ENCODE results near the gene SIRT6.

Gene SIRT6

GRCh38 chr19:4197625-4198466, 15.5 kb upstream of the SIRT6 start (continued):
- TF ChIP-seq IKZF3 (tag by site-specific recombination; IDR thresholded peaks at IDR 0.05) (no peak), INSM2 (tag by site-specific recombination; IDR thresholded peaks at IDR 0.05) (peak; percentile 69; the same call in 1 of the 2 replicates), ZNF660 (tag by site-specific recombination; IDR thresholded peaks at IDR 0.05) (no peak), ZNF654 (tag by site-specific recombination; IDR thresholded peaks at IDR 0.05; ENCODE audit: low read depth) (no peak), SETDB1 (IDR thresholded peaks at IDR 0.05; ENCODE audit: insufficient read length, low read length) (no peak), ZNF548 (tag by site-specific recombination; IDR thresholded peaks at IDR 0.05) (no peak), ZNF626 (tag by site-specific recombination; IDR thresholded peaks at IDR 0.05) (no peak), ZSCAN18 (tag by site-specific recombination; IDR thresholded peaks at IDR 0.05) (no peak), KLF9 (tag by site-specific recombination; IDR thresholded peaks at IDR 0.05; ENCODE audit: low read depth) (0 out of 2 replicates have a peak, but pooled peaks have one; percentile 15), ZNF664 (tag by site-specific recombination; IDR thresholded peaks at IDR 0.05) (peak; percentile 18; the same call in 1 of the 2 replicates), ZNF610 (tag by site-specific recombination; IDR thresholded peaks at IDR 0.05; ENCODE audit: borderline replicate concordance) (no peak), GLI2 (tag by site-specific recombination; IDR thresholded peaks at IDR 0.05; ENCODE audit: borderline replicate concordance, low read depth) (no peak), GLI4 (tag by site-specific recombination; IDR thresholded peaks at IDR 0.05) (no peak), TCF7L2 (IDR thresholded peaks at IDR 0.05; ENCODE audit: borderline replicate concordance, low read depth, low read length) (no peak), ZNF112 (tag by site-specific recombination; IDR thresholded peaks at IDR 0.05) (no peak), ZNF19 (tag by site-specific recombination; IDR thresholded peaks at IDR 0.05; ENCODE audit: low read depth) (no peak), ZNF354C (tag by site-specific recombination; IDR thresholded peaks at IDR 0.05; ENCODE audit: borderline replicate concordance, low read depth) (no peak), MEIS1 (CRISPR knock-in tag; IDR thresholded peaks at IDR 0.05; ENCODE audit: borderline replicate concordance) (no peak), ZXDB (tag by site-specific recombination; IDR thresholded peaks at IDR 0.05) (peak; percentile 48), ZNF274 (IDR thresholded peaks at IDR 0.05; ENCODE audit: low read length) (no peak), ZNF274 (tag by site-specific recombination; IDR thresholded peaks at IDR 0.05; ENCODE audit: borderline replicate concordance) (no peak), ZNF843 (tag by site-specific recombination; IDR thresholded peaks at IDR 0.05) (peak; percentile 24; the same call in 1 of the 2 replicates), ZNF114 (tag by site-specific recombination; IDR thresholded peaks at IDR 0.05) (no peak), ZNF133 (tag by site-specific recombination; IDR thresholded peaks at IDR 0.05) (no peak)
- TF ChIP-seq, protein P1, sequence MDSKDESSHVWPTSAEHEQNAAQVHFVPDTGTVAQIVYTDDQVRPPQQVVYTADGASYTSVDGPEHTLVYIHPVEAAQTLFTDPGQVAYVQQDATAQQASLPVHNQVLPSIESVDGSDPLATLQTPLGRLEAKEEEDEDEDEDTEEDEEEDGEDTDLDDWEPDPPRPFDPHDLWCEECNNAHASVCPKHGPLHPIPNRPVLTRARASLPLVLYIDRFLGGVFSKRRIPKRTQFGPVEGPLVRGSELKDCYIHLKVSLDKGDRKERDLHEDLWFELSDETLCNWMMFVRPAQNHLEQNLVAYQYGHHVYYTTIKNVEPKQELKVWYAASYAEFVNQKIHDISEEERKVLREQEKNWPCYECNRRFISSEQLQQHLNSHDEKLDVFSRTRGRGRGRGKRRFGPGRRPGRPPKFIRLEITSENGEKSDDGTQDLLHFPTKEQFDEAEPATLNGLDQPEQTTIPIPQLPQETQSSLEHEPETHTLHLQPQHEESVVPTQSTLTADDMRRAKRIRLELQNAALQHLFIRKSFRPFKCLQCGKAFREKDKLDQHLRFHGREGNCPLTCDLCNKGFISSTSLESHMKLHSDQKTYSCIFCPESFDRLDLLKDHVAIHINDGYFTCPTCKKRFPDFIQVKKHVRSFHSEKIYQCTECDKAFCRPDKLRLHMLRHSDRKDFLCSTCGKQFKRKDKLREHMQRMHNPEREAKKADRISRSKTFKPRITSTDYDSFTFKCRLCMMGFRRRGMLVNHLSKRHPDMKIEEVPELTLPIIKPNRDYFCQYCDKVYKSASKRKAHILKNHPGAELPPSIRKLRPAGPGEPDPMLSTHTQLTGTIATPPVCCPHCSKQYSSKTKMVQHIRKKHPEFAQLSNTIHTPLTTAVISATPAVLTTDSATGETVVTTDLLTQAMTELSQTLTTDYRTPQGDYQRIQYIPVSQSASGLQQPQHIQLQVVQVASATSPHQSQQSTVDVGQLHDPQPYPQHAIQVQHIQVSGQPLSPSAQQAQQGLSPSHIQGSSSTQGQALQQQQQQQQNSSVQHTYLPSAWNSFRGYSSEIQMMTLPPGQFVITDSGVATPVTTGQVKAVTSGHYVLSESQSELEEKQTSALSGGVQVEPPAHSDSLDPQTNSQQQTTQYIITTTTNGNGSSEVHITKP (tag by site-specific recombination; IDR thresholded peaks at IDR 0.05), result no peak
- TF ChIP-seq, protein P2, sequence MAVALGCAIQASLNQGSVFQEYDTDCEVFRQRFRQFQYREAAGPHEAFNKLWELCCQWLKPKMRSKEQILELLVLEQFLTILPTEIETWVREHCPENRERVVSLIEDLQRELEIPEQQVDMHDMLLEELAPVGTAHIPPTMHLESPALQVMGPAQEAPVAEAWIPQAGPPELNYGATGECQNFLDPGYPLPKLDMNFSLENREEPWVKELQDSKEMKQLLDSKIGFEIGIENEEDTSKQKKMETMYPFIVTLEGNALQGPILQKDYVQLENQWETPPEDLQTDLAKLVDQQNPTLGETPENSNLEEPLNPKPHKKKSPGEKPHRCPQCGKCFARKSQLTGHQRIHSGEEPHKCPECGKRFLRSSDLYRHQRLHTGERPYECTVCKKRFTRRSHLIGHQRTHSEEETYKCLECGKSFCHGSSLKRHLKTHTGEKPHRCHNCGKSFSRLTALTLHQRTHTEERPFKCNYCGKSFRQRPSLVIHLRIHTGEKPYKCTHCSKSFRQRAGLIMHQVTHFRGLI (tag by site-specific recombination; IDR thresholded peaks at IDR 0.05), result no peak
- TF ChIP-seq, protein P3, sequence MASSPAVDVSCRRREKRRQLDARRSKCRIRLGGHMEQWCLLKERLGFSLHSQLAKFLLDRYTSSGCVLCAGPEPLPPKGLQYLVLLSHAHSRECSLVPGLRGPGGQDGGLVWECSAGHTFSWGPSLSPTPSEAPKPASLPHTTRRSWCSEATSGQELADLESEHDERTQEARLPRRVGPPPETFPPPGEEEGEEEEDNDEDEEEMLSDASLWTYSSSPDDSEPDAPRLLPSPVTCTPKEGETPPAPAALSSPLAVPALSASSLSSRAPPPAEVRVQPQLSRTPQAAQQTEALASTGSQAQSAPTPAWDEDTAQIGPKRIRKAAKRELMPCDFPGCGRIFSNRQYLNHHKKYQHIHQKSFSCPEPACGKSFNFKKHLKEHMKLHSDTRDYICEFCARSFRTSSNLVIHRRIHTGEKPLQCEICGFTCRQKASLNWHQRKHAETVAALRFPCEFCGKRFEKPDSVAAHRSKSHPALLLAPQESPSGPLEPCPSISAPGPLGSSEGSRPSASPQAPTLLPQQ (tag by site-specific recombination; IDR thresholded peaks at IDR 0.05), result 0 out of 2 replicates have a peak, but pooled peaks have one; percentile 10
- TF ChIP-seq, protein P4, sequence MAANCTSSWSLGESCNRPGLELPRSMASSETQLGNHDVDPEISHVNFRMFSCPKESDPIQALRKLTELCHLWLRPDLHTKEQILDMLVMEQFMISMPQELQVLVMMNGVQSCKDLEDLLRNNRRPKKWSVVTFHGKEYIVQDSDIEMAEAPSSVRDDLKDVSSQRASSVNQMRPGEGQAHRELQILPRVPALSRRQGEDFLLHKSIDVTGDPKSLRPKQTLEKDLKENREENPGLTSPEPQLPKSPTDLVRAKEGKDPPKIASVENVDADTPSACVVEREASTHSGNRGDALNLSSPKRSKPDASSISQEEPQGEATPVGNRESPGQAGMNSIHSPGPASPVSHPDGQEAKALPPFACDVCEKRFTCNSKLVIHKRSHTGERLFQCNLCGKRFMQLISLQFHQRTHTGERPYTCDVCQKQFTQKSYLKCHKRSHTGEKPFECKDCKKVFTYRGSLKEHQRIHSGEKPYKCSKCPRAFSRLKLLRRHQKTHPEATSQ (tag by site-specific recombination; IDR thresholded peaks at IDR 0.05), result peak; percentile 71; the same call in 1 of the 2 replicates

Measured in HEK293 (cell line).